Measurements from ENCODE around the gene ASTN1.
"Not testable (repeated sequence)": the region's sequence is repeated elsewhere in the genome, so short reads cannot be mapped to it uniquely, and the experiment has no call there.

Gene ASTN1

GRCh38 chr1:177080564-177080963, 83.9 kb downstream of the ASTN1 start:
- in situ Hi-C loops (cut with HindIII; ENCODE audit: low sequenced_read_pairs): no loop called here
- TF ChIP-seq, protein P1, sequence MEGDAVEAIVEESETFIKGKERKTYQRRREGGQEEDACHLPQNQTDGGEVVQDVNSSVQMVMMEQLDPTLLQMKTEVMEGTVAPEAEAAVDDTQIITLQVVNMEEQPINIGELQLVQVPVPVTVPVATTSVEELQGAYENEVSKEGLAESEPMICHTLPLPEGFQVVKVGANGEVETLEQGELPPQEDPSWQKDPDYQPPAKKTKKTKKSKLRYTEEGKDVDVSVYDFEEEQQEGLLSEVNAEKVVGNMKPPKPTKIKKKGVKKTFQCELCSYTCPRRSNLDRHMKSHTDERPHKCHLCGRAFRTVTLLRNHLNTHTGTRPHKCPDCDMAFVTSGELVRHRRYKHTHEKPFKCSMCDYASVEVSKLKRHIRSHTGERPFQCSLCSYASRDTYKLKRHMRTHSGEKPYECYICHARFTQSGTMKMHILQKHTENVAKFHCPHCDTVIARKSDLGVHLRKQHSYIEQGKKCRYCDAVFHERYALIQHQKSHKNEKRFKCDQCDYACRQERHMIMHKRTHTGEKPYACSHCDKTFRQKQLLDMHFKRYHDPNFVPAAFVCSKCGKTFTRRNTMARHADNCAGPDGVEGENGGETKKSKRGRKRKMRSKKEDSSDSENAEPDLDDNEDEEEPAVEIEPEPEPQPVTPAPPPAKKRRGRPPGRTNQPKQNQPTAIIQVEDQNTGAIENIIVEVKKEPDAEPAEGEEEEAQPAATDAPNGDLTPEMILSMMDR (IDR thresholded peaks at IDR 0.05; ENCODE audit: low read depth, low read length): no peak

DNA sequence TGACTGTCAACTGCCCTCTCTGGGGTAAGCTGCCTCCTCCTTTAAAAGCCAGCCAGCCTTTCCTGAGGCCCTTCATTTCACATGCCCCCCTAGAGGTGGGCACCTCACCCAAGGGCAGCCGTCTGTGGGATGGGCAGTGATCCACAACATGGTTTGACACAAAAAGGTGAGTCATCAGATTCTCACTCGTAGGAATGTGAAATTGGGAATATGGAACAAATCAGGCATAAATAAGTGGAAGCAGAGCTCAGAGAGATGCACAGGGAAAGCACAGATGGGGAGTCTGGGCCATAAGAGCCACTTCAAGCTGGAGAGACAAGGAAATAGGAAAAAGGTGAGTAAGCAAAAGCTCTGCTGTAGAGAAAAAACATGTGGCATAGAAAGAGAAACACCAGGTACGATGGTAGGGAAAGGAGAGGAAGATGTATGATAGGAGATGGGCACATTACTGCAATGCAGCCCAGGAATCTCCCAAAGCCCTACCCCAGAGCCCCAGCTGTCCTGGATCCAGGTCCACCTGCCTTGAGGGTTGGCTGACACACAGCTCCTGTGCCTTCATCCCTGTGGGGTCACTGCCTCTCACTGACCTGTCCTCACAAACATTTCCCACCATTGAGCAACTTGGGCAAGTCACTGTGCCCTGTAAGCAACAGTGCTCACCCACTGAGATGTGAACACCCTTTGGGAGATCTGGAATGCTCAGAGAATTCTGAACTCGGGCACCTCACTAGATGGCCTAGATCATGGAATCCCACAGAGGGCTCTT, 86.6 kb downstream of the ASTN1 start:
- peak; percentile 29 for DNase-seq (ENCODE audit: low read depth, low spot score)
- TF ChIP-seq, protein P1 (IDR thresholded peaks at IDR 0.05; ENCODE audit: low read depth, low read length): no peak
- in situ Hi-C loops (cut with HindIII; ENCODE audit: low sequenced_read_pairs): no loop called here
- H3K4me3 ChIP-seq (ENCODE audit: low read depth, low read length): no peak overlapping the region

More at GRCh38 chr1:177080564-177080963, 83.9 kb downstream of the ASTN1 start:
- no peak overlapping the region for H3K4me3 ChIP-seq (ENCODE audit: low read depth, low read length)
- no peak for DNase-seq (ENCODE audit: low read depth, low spot score)

DNA sequence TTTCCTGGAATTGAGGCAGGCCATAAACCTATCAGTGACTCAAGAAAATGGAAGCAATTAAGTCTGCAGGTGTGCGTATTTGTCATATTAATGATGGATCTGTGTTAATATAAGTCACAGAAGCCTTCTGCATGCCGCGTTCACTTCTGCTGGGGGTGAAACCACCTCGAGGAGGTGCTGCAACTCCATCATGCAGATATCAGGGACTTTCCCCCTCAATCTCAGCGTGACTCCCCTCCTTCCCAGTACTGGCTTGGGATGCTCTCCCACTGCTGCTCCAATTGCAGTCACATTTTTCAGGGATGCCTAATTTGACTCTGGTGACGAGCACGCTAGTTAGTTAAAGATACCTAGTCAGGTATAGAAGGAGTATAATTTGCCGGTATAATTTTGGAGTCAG, 87.5 kb downstream of the ASTN1 start:
- in situ Hi-C loops (cut with HindIII; ENCODE audit: low sequenced_read_pairs): no loop called here
- TF ChIP-seq, protein P1 (IDR thresholded peaks at IDR 0.05; ENCODE audit: low read depth, low read length): no peak
- H3K4me3 ChIP-seq (ENCODE audit: low read depth, low read length): no peak overlapping the region
- DNase-seq (ENCODE audit: low read depth, low spot score): no peak

GRCh38 chr1:177074811-177075210, 89.7 kb downstream of the ASTN1 start:
- in situ Hi-C loops (cut with HindIII; ENCODE audit: low sequenced_read_pairs); H3K4me3 ChIP-seq (ENCODE audit: low read depth, low read length); DNase-seq (ENCODE audit: low read depth, low spot score): not testable (repeated sequence)

- in situ Hi-C loops (cut with HindIII; ENCODE audit: low sequenced_read_pairs): no loop called here
- H3K4me3 ChIP-seq (ENCODE audit: low read depth, low read length): no peak overlapping the region
- peak; percentile 8 for DNase-seq (ENCODE audit: low read depth, low spot score)
Measured at GRCh38 chr1:177069490-177069889, 95.0 kb downstream of the ASTN1 start.

DNA sequence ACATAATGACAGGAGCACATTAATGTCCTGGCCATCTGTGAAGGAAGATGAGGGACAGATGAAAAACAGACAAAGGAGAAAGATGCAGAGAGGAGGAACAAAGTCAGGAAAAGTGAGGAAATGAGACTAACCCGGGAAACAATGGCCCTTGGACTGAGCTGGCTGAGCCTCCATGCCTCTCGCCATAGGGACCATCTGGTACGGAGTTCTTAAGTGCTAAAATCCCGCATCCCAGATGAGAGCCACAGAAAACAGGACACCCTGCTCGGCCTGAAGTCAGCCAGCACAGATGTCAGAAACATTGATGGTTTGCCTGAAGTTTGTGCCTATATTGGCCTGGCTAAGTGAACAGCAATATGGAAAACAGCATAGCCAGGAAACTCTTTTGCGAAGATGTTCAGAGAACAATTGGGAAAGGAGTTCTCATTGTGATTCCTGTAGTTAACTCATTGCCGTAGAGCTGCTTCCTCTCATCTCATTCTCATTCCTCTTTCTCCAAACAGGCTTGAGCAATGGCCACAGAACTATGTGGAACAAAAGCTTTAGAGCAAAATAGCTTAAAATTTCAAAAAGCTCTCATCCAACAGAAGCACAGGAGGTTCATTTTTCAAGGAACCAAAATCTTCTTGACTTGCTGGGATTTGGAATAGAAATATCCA, 96.6 kb downstream of the ASTN1 start:
- DNase-seq (ENCODE audit: low read depth, low spot score): no peak
- in situ Hi-C loops (cut with HindIII; ENCODE audit: low sequenced_read_pairs): no loop called here
- H3K4me3 ChIP-seq (ENCODE audit: low read depth, low read length): no peak overlapping the region
- TF ChIP-seq, protein P1 (IDR thresholded peaks at IDR 0.05; ENCODE audit: low read depth, low read length): no peak

More at GRCh38 chr1:177069490-177069889, 95.0 kb downstream of the ASTN1 start:
- TF ChIP-seq, protein P1 (IDR thresholded peaks at IDR 0.05; ENCODE audit: low read depth, low read length): no peak

- H3K4me3 ChIP-seq (ENCODE audit: low read depth, low read length): no peak overlapping the region
- no peak for DNase-seq (ENCODE audit: low read depth, low spot score)
- in situ Hi-C loops (cut with HindIII; ENCODE audit: low sequenced_read_pairs): no loop called here
- TF ChIP-seq, protein P1 (IDR thresholded peaks at IDR 0.05; ENCODE audit: low read depth, low read length): no peak
Measured at GRCh38 chr1:177065430-177065829, 99.1 kb downstream of the ASTN1 start.

All from astrocyte of the spinal cord (primary cell).